WERI-Rb-1 (cell line): ENCODE data around the gene ABHD17B.
"Not testable (repeated sequence)": the region's sequence is repeated elsewhere in the genome, so short reads cannot be mapped to it uniquely, and the experiment has no call there.

Experiments used
- DNase-seq: peaks from one replicate; pipeline ENCODE4 v3.0.0-alpha.2; 2020
- H3K27ac ChIP-seq: fragments of 250-450 bp; sonication (Bioruptor Pico); 2 replicates; pipeline ENCODE4 v1.5.1; 2020; ENCODE audit warnings: mild to moderate bottlenecking, moderate library complexity
- H3K27me3 ChIP-seq: fragments of 250-450 bp; sonication (Bioruptor Pico); 2 replicates; pipeline ENCODE4 v1.5.1; 2021; ENCODE audit warnings: mild to moderate bottlenecking, low read depth, moderate library complexity; ENCODE audit not compliant: insufficient read depth, severe bottlenecking
- H3K36me3 ChIP-seq: fragments of 250-450 bp; sonication (Bioruptor Pico); 2 replicates; pipeline ENCODE4 v1.5.1; 2020; ENCODE audit warnings: mild to moderate bottlenecking, moderate library complexity
- H3K4me3 ChIP-seq: 2 replicates; pipeline ENCODE4 v1.5.1; 2011; ENCODE audit warnings: low read depth, mild to moderate bottlenecking, control low read depth, low read length
- H3K9me3 ChIP-seq: fragments of 250-450 bp; sonication (Bioruptor Pico); 2 replicates; pipeline ENCODE4 v1.5.1; 2021; ENCODE audit warnings: mild to moderate bottlenecking, moderate library complexity; ENCODE audit not compliant: severe bottlenecking
- TF ChIP-seq, protein P1 (sequence below): IDR thresholded peaks from 2 replicates; pipeline ENCODE4 v1.5.1; 2011; ENCODE audit warnings: low read depth, mild to moderate bottlenecking, control low read depth, inconsistent platforms, low read length

ABHD17B gene

DNA sequence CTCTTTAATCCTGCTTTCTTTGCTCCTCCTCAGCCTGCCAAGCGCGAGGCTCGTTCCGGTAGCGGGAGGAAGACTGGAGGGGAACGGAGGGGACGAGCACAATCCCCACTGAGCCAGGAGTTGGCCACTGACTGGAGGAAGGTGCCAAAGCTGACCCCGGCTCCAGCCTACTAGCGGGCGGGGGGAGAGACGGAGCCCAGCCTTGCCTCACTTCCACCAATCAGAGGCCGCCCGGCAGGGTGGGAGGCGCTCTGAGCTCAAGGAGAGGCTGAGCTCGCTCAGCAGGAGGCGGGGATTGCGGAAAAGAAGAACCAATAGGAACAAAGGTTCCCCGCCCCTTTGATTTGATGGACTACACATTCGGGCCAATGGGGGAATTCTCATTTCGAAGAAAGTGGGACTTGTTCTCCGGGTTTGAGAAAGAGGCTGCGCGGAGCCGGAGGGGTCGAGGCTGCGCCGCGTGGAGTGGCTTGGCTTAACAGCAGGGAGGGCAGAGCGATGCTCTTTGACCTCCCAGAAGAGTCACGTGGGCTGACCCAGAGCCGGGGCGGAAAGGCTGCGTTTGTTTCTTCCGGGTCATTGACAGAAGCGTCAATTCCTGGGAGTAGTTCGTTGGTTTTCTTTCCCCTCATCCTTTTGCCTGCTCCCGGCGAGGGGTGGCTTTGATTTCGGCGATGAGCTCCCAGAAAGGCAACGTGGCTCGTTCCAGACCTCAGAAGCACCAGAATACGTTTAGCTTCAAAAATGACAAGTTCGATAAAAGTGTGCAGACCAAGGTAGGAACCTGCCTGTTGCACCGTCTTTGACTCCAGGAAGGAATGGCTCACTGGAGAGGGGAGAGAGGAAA is at the start of gene ABHD17B, which contains the start of gene C9orf85:
Gene ABHD17B, minus strand, starts transcription at position 133 of the 847 bp plus-strand sequence. CDS start 36,113 bp downstream, outside the sequence.
Gene C9orf85, plus strand, starts transcription at position 579 of the 847 bp plus-strand sequence. Its CDS starts 96 bp downstream, at position 675.
- peak; percentile 99 for DNase-seq
- peak within 1 kb of the TSS; percentile 94 for H3K27ac ChIP-seq
- TF ChIP-seq, protein P1, sequence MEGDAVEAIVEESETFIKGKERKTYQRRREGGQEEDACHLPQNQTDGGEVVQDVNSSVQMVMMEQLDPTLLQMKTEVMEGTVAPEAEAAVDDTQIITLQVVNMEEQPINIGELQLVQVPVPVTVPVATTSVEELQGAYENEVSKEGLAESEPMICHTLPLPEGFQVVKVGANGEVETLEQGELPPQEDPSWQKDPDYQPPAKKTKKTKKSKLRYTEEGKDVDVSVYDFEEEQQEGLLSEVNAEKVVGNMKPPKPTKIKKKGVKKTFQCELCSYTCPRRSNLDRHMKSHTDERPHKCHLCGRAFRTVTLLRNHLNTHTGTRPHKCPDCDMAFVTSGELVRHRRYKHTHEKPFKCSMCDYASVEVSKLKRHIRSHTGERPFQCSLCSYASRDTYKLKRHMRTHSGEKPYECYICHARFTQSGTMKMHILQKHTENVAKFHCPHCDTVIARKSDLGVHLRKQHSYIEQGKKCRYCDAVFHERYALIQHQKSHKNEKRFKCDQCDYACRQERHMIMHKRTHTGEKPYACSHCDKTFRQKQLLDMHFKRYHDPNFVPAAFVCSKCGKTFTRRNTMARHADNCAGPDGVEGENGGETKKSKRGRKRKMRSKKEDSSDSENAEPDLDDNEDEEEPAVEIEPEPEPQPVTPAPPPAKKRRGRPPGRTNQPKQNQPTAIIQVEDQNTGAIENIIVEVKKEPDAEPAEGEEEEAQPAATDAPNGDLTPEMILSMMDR: no peak
- peaks cover 12% of the 10 kb centered on the region for H3K36me3 ChIP-seq
- H3K9me3 ChIP-seq: no peaks in the 10 kb centered on the region
- H3K4me3 ChIP-seq: peak within 1 kb of the TSS; percentile 98
- H3K27me3 ChIP-seq: no peaks in the 10 kb centered on the region

DNA sequence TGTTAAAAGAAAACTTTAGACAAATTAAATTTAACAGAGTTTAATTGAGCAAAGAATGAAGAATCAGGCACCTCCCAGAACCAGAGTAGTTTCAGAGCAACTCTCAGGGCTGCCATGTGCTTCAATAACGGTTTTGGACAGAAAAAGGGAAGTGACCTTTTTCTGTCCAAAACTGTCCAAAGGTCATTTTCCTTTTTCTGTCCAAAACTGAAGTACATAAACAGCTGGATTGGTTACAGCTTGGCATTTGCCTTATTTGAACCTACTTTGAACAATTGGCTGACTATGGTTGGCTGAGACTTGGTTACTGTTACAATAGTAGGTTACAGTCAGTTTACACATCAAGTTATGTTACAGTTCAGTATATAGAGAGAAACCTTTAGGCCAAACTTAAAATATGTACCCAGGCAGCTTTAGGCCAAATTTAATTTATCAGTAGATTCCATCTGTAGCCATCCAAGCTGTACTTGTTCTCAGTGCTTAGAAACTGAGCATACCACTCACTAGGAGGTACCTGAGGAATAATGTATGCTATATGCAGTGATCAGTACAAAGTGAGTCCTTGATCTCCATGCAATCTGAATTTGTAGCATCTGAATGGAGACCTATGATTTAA is 44.4 kb upstream of the ABHD17B start:
- TF ChIP-seq, protein P1: no peak
- DNase-seq: no peak
- Histone ChIP-seq H3K4me3 (no peak overlapping the region), H3K27me3 (no peaks in the 10 kb centered on the region), H3K27ac (no peak overlapping the region), H3K36me3 (peaks cover 2% of the 10 kb centered on the region), H3K9me3 (no peaks in the 10 kb centered on the region)

DNA sequence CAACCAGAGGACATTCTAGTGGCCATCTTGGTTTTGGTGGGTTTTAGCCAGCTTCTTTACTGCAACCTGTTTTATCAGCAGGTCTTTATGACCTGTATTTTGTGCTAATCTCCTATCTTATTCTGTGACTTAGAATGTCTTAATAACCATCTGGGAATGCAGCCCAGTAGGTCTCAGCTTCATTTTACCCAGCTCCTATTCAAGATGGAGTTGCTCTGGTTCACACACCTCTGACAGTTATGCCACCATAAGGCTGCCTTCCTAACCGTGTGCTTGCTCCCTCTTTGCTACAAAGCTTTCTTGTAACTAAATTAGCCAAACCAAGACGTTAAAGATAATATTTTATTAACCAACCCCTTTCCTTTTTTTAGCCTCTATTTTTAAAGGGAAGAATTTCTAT is 43.7 kb upstream of the ABHD17B start:
- not testable (repeated sequence) for DNase-seq, H3K27me3 ChIP-seq, H3K36me3 ChIP-seq, H3K9me3 ChIP-seq, H3K27ac ChIP-seq, H3K4me3 ChIP-seq

DNA sequence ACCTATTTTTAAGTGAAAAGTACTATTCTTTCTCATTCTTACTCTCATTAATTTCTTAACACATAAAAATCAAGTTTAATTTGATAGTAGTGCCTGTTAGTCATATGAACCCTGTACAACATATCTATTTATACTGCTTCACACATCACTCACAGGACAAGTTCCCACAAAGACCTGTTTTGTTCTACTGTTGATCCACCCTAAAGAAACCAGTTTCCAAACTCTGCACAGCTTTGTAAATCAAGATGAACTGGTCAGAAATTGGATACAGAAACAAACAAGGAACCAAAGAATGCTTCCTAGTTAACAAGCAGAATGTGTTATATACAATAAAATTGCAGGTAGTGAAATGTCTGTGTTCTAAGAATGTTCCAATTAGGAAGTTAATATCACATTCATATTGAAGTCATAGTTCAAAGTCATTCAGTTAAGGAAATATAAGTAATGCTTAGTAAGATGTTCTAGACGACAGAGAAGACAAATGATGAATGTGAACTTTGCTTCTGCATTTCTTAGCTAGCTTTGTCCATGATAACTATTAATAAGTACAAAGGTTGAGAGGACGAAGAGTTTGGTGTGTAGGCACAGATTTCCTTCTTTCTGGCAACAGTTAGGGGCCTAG is 33.9 kb upstream of the ABHD17B start:
- H3K9me3 ChIP-seq: no peaks in the 10 kb centered on the region
- DNase-seq: no peak
- H3K36me3 ChIP-seq: no peaks in the 10 kb centered on the region
- H3K4me3 ChIP-seq: no peak overlapping the region
- no peak overlapping the region for H3K27ac ChIP-seq
- H3K27me3 ChIP-seq: no peaks in the 10 kb centered on the region
- TF ChIP-seq, protein P1: no peak

DNA sequence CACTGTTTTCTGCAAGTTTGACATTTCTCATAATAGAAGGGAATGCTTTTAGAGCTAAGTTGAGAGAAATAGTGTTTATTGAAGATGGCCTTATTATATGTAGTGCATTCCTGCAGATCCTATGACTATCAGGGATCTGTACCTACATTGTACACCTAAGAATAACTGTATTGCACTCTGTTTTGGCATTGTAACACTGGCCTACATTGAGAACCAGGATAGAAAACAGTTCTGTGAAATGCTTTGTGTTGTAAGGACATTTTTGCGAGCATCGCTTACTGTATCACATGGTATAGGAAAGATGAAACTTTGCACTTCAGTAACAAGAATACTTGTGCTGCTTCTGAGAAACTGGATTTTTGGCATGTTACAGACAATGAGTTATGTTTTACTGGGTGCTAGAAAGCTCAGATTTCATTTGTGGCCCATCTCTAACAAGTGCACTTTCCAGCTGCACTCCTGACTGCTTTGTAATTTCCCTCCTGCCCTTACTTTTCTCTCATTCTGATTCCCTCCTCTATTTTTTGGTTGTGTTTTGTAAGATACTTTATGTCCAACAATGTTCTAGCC is 31.1 kb upstream of the ABHD17B start:
- Histone ChIP-seq H3K36me3 (no peaks in the 10 kb centered on the region), H3K27ac (no peak overlapping the region), H3K4me3 (no peak overlapping the region), H3K27me3 (no peaks in the 10 kb centered on the region), H3K9me3 (no peaks in the 10 kb centered on the region)
- DNase-seq: no peak
- TF ChIP-seq, protein P1: no peak
